Hindlimb muscle (tissue), 1 donor: ENCODE results near the gene PPME1. TPM values are rescaled to one million over a fixed set of nuclear protein-coding genes. Genes with fewer than 3 reads are reported as not detected.

Source experiments
- DNase-seq: peaks from one replicate; pipeline ENCODE4 v3.0.0-alpha.2; 2013
- polyA plus RNA-seq: library from polyadenylated mRNA; unstranded; fragments of 120-200 nt; gene quantifications from one replicate; pipeline ENCODE4 v1.2.1, GENCODE V29; 2013; ENCODE audit not compliant: insufficient read length

The PPME1 gene
- polyA plus RNA-seq, 1 donor = 48.4 TPM

DNA sequence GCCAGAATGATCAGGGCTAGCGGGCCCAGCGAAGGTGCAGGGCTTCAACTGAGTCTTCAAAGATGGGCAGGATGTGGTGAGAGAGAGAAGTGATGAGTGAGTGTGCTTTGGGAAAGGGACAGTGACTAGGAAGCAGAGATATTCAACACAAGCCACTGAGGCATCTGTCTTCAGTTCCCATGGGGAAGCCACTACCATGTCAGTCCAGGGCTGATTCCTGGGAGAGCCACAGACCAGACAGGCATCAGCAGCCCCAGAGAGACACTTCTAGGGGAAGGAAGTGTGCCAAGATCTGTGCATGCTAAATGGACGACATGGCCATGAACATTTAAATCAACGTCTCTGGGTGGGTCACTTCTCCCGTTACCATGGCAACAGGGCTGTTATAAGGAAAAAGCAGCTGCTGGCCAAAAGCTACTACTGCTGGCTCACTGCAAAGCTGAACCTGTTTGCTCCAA, 111.9 kb downstream of the PPME1 start:
- no peak for DNase-seq

- DNase-seq = no peak
Observed at GRCh38 chr11:74283580-74284180, 112.6 kb downstream of the PPME1 start.

- DNase-seq = no peak
Observed at GRCh38 chr11:74284466-74284865, 113.4 kb downstream of the PPME1 start.

GRCh38 chr11:74288161-74288560, 117.1 kb downstream of the PPME1 start:
- DNase-seq = no peak

GRCh38 chr11:74288911-74289310, 117.8 kb downstream of the PPME1 start:
- DNase-seq = no peak

DNA sequence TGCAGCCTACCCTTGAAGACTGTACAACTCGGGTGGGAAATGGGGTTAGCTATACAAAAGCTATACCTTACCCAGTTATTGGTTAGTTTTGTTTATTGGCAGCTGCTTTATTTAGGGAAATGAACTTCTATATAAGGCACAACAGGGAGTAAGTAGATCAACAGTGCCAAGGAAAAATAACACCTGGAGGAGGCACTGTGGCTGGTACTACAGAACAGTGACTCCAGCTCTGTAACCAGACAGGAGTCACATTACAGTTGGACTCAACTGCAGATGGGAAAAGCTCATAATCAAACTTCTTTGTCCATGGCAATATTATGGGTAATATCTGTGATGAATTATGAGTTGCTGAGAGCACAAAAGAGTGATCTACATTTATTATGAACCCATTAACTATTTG, 126.4 kb downstream of the PPME1 start:
- DNase-seq = no peak

DNA sequence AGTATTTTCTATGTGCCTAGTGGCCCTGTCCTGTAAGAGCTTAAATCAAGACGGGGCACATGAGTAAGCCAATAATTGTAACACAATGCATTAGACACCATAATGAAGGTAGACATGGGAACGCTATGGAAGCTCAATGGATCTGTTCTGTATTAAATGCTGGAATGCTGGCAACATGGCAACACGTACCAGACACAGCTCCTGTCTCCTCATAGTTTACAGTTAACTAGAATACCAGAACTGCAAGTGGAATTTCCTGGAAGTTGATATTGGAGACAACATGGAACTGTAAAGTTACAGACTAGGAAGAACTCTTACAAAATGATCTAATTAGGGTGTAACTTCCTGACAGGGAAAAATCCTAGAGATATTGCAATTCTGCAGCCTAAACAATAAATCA, 127.9 kb downstream of the PPME1 start:
- no peak for DNase-seq

Other genes with a start within 250 kb of the PPME1 start
- gene DNAJB13, start 220.3 kb upstream of the PPME1 start, polyA plus RNA-seq = 0.44 TPM
- 201 TPM for gene UCP2, start 188.4 kb upstream of the PPME1 start, polyA plus RNA-seq
- gene UCP3, start 162.2 kb upstream of the PPME1 start, polyA plus RNA-seq = 4.7 TPM
- gene C2CD3, start 287 bp upstream of the PPME1 start, polyA plus RNA-seq = 25.4 TPM
- 2.2 TPM for gene P4HA3, start 140.4 kb downstream of the PPME1 start, polyA plus RNA-seq
- gene PGM2L1, start 227.1 kb downstream of the PPME1 start, polyA plus RNA-seq = 4.6 TPM